GM12865 (cell line): ENCODE measurements around the gene ERC1.

Experiments used
- DNase-seq: peaks from one replicate; pipeline ENCODE4 v3.0.0; 2010; ENCODE audit warnings: low read depth
- H3K4me3 ChIP-seq: 2 replicates; pipeline ENCODE4 v1.5.1; 2011; ENCODE audit warnings: mild to moderate bottlenecking, low read depth, low read length, control low read depth
- TF ChIP-seq, protein P1 (sequence below): IDR thresholded peaks from 2 replicates; pipeline ENCODE4 v1.5.1; 2011; ENCODE audit warnings: low read length, control low read depth, low read depth, inconsistent platforms; ENCODE audit not compliant: insufficient read depth; ENCODE audit errors: missing control alignments

ERC1 gene

DNA sequence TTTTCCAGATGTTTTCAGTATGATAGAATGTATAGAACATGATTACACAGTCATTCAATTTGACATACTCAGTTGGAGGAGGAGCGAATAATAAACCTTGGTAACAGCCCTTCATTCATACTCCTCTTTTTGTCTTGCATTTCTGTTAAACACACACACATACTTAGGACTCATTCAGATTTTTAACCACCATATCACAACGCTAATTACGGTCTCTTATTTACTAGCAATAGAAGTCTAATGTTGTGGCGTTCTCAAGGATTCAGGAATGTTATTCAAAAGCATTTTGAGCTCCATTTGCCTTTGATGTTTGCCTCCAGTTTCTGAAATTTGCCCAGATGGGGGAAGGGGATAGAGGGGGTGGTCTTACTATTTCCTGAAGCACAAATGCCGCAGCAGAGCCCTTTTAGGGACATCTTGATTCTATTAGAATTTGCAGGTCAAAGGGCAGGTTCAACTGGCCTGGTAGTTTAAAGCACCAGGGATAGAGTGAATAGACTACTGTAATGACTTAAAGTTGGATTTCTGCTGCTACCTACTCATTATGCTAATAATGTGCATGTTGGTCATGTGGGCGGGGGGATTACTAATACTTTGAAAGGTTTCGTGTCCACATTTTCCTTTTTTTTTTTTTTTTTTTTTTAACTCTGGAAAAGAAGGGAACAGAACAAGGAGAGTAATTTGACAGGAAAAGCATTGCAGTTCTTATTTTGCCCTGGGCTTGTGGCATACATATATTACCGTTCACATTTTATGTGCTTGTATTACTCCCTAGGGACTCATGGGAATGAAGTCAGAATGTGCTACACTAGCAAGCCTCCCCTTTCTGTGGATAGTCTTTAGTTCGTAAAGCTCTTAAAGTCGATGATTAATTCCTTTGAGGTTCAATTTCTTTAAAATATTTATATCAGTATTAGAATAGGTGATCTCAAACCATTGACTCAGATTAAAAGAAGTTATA is 376.6 kb downstream of the ERC1 start:
- no peak for DNase-seq
- H3K4me3 ChIP-seq, result no peak overlapping the region
- TF ChIP-seq, protein P1, sequence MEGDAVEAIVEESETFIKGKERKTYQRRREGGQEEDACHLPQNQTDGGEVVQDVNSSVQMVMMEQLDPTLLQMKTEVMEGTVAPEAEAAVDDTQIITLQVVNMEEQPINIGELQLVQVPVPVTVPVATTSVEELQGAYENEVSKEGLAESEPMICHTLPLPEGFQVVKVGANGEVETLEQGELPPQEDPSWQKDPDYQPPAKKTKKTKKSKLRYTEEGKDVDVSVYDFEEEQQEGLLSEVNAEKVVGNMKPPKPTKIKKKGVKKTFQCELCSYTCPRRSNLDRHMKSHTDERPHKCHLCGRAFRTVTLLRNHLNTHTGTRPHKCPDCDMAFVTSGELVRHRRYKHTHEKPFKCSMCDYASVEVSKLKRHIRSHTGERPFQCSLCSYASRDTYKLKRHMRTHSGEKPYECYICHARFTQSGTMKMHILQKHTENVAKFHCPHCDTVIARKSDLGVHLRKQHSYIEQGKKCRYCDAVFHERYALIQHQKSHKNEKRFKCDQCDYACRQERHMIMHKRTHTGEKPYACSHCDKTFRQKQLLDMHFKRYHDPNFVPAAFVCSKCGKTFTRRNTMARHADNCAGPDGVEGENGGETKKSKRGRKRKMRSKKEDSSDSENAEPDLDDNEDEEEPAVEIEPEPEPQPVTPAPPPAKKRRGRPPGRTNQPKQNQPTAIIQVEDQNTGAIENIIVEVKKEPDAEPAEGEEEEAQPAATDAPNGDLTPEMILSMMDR, result no peak

DNA sequence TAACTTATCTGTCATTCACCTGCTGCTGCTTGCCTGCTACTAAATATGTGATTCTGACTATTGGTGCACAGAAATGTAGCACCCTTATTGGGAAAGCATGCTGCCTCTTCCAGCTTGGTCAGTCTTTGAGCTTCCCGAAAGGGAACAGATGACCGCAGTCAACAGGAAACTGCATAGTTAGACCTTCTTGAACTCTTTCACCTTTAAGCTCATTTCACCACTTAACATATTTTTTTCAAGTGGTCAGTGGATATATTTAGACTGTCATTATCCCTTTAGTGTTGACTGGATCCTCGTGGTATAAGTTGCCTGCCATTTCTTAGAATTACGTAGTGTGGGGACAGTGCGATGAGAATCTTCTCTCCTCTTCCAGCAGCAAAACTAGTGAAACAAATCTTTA is 378.4 kb downstream of the ERC1 start:
- DNase-seq, result no peak
- TF ChIP-seq, protein P1, result no peak
- no peak overlapping the region for H3K4me3 ChIP-seq

DNA sequence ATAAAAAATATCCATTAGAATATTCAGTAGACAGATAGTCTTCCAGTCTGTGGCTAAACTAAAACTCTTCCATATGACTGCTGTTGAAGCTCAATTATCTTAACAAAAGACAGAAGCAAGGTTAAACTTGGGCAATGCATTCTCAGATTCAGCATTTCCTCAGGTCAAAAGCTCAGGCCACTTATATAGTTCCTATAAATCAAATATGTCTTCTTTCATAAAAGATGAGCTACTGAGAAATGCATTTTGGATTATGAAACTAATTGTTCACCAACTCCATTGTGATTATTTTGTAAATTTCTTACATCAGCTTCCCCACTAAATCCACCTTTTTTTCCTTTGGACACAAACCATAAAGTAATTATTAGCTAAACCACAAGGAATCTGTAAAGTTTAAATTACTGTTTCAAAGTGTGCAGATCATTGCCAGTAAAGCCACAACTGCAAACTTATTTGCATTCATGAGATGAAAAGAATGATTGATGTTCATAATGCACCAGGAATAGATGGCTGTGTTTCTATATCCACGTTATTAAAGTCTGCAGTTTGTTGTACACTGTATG is 379.0 kb downstream of the ERC1 start:
- no peak overlapping the region for H3K4me3 ChIP-seq
- no peak for DNase-seq
- TF ChIP-seq, protein P1, result no peak

DNA sequence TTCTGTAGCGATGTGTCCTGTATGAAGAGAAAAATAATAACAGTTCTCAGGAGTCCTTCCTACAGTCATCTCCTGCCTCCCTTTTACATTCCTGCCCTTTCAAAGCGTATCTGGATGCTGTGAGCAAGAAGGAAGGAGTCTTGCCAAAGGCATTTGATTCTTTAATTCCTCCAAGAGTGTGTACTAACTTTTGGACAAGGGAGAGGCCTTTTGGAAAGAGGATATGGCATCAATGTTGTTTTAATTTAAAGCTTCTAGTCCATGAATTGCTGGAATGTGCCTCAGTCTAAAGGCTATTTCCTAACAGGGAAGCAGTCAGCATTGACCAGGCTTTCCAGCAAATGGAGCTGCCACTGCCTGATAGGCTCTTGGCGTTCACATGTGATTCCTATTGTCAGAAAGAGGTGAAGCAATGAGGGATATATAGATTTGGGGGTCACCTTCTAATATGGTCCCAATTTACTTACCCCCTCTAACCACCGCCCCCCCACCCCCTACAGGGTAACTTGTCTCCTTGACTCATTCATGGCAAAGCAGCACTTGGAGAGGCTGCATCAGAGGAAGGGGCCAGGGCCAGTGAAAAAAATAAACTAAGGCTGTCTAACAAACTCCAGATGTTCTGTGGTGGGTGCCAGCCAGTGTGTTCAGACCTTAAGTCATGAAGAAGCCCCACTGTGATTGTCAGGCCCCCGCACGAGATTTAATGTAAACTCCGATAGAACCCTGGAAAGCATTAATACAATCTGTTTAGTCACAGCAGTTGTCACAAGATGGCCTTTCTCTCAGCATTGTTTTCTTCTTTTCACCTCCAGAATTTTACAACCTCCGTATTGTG is 383.1 kb downstream of the ERC1 start:
- TF ChIP-seq, protein P1, result no peak
- H3K4me3 ChIP-seq, result no peak overlapping the region
- DNase-seq, result no peak

DNA sequence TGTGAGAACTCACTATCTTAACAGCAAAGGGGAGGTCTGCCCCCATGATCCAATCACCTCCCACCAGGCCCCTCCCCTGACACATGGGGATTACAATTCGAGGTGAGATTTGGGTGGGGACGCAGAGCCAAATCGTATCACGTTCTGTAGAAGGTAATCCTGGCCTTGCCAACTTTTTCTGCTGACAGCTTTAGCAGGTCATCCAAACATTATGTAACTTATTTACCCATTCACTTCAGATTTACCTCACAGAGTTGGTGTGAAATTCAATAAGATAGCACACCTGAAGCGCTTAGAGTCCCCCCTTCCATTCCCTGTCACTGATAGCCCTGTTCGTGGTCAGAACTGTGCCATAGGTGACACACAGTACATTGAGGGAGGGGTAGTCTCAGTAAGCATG is 384.3 kb downstream of the ERC1 start:
- no peak overlapping the region for H3K4me3 ChIP-seq
- no peak for DNase-seq
- TF ChIP-seq, protein P1, result no peak

DNA sequence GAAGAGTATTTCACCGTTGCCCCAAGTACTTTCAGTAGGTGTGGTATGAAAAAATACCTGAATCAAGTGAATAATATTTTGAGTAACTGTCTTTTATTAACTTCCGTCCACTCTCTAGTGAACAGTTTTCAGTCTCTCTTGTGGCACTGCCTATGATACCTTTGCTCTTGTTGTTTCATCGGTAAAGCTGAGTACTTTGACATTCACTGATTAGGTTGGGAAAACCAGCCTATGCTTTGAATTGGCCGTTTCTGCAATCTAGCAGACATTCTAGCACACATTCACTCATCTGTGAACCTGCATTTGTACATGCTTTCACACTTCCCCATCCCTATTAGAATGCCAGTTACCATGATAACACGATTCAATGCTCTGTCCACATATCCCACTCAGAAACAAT is 386.1 kb downstream of the ERC1 start:
- DNase-seq, result no peak

More for the DNA sequence above, 386.1 kb downstream of the ERC1 start:
- TF ChIP-seq, protein P1, result no peak
- H3K4me3 ChIP-seq, result no peak overlapping the region
